ENCODE measurements around the gene RNF213. TPM values are rescaled to one million over a fixed set of nuclear protein-coding genes. Genes with fewer than 3 reads are reported as not detected.
"Not testable (repeated sequence)": the region's sequence is repeated elsewhere in the genome, so short reads cannot be mapped to it uniquely, and the experiment has no call there.

RNF213 gene
- total RNA-seq, 4 donors from 2014 or later: 57.8 to 197 (median 94.1) TPM

GRCh38 chr17:80269405-80269807 lies 8.8 kb downstream of the RNF213 start:
- 94% methylated on average over 2 of the region's 2 CpGs for WGBS
- DNase-seq (ENCODE audit: low spot score in 2 of 2): no peak
- TF ChIP-seq CTCF (IDR thresholded peaks at IDR 0.05) (no peak), EP300 (IDR thresholded peaks at IDR 0.05) (no peak), POLR2AphosphoS5 (IDR thresholded peaks at IDR 0.05) (no peak), POLR2A (IDR thresholded peaks at IDR 0.05) (no peak)
- Histone ChIP-seq H3K27me3 (no peaks in the 10 kb centered on the region), H3K9me3 (no peaks in the 10 kb centered on the region), H3K4me3 (no peak overlapping the region), H3K4me1 (peaks cover 11% of the 10 kb centered on the region), H3K27ac (no peak overlapping the region), H3K36me3 (peaks cover 38% of the 10 kb centered on the region)

DNA sequence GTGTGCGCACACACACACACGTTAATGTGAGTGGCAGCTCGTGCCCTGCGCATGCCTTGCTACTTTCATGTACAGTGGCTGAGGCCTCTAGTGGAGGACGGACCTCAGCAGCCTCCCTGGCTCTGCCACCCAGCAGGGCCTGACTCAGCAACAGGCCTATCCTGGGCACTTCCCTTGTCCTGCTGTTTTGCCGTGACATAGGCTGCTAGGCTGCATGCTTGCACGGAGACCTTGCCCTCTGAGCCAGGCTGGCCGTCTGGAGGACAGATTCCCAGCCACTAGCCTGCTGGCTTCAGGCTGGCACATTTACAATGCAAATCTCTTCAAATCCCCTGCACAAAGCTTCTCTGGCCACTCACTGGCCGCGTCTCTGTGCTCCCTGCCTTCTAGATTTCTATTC lies 9.5 kb downstream of the RNF213 start:
- no peak for TF ChIP-seq CTCF (IDR thresholded peaks at IDR 0.05)

GRCh38 chr17:80270836-80271235 lies 10.2 kb downstream of the RNF213 start:
- WGBS: 100% methylated on average over 2 of the region's 4 CpGs
- H3K27ac ChIP-seq: no peak overlapping the region
- no peak for TF ChIP-seq EP300 (IDR thresholded peaks at IDR 0.05)
- H3K27me3 ChIP-seq: no peaks in the 10 kb centered on the region
- no peak overlapping the region for H3K4me3 ChIP-seq
- peaks cover 6% of the 10 kb centered on the region for H3K4me1 ChIP-seq
- no peaks in the 10 kb centered on the region for H3K9me3 ChIP-seq
- peaks cover 27% of the 10 kb centered on the region for H3K36me3 ChIP-seq
- DNase-seq (ENCODE audit: low spot score in 2 of 2): no peak

More for the DNA sequence above, 9.5 kb downstream of the RNF213 start:
- H3K36me3 ChIP-seq: peaks cover 33% of the 10 kb centered on the region
- H3K4me1 ChIP-seq: peaks cover 9% of the 10 kb centered on the region
- H3K9me3 ChIP-seq: no peaks in the 10 kb centered on the region
- H3K4me3 ChIP-seq: no peak overlapping the region
- no peak overlapping the region for H3K27ac ChIP-seq
- DNase-seq (ENCODE audit: low spot score in 2 of 2): no peak
- 85% methylated on average over 10 of the region's 10 CpGs for WGBS
- no peaks in the 10 kb centered on the region for H3K27me3 ChIP-seq

- TF ChIP-seq EP300 (IDR thresholded peaks at IDR 0.05): no peak
- TF ChIP-seq POLR2AphosphoS5 (IDR thresholded peaks at IDR 0.05): no peak
- no peak for TF ChIP-seq POLR2A (IDR thresholded peaks at IDR 0.05)
- TF ChIP-seq CTCF (IDR thresholded peaks at IDR 0.05): no peak
- Histone ChIP-seq H3K4me1 (peaks cover 8% of the 10 kb centered on the region), H3K9me3 (no peaks in the 10 kb centered on the region), H3K36me3 (peaks cover 19% of the 10 kb centered on the region), H3K27ac (no peak overlapping the region), H3K27me3 (no peaks in the 10 kb centered on the region), H3K4me3 (no peak overlapping the region)
- WGBS: 93% methylated on average over 9 of the region's 10 CpGs
- DNase-seq (ENCODE audit: low spot score in 2 of 2): no peak
Measured at GRCh38 chr17:80272366-80272765, 11.7 kb downstream of the RNF213 start.

DNA sequence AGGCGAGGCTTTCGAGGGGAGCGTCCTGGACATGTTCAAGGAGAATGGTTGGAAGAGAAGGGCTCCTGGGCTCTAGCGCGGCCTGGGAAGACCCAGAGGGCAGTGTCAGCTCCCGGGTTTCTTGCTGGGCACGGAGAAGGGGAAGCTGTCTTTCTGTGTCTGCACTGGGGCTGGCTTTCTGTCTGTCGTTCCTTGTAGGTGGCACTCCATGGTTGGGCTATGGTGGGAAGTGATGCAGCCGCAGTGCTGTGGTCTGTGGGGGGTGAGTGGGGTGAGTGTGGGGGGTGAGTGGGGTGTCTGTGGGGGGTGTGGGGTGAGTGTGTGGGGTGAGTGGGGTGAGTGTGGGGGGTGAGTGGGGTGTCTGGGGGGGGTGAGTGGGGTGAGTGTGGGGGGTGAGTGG lies 13.7 kb downstream of the RNF213 start:
- no peaks in the 10 kb centered on the region for H3K9me3 ChIP-seq
- WGBS: no CpG with 5 or more reads among the region's 9 CpGs
- H3K36me3 ChIP-seq: peaks cover 18% of the 10 kb centered on the region
- no peak for DNase-seq (ENCODE audit: low spot score in 2 of 2)
- no peak overlapping the region for H3K27ac ChIP-seq
- H3K4me1 ChIP-seq: peaks cover 28% of the 10 kb centered on the region
- no peaks in the 10 kb centered on the region for H3K27me3 ChIP-seq
- H3K4me3 ChIP-seq: no peak overlapping the region
- TF ChIP-seq EP300 (IDR thresholded peaks at IDR 0.05) (no peak), POLR2AphosphoS5 (IDR thresholded peaks at IDR 0.05) (no peak), POLR2A (IDR thresholded peaks at IDR 0.05) (no peak), CTCF (IDR thresholded peaks at IDR 0.05) (no peak)

- 70% methylated on average over 4 of the region's 4 CpGs for WGBS
- Histone ChIP-seq H3K36me3 (peaks cover 15% of the 10 kb centered on the region), H3K9me3 (no peaks in the 10 kb centered on the region), H3K4me3 (no peak overlapping the region), H3K4me1 (peaks cover 34% of the 10 kb centered on the region), H3K27me3 (no peaks in the 10 kb centered on the region), H3K27ac (no peak overlapping the region)
- no peak for TF ChIP-seq CTCF (IDR thresholded peaks at IDR 0.05)
- no peak for TF ChIP-seq EP300 (IDR thresholded peaks at IDR 0.05)
- TF ChIP-seq POLR2A (IDR thresholded peaks at IDR 0.05): no peak
- no peak for TF ChIP-seq POLR2AphosphoS5 (IDR thresholded peaks at IDR 0.05)
- no peak for DNase-seq (ENCODE audit: low spot score in 2 of 2)
Measured at GRCh38 chr17:80274871-80275449, 14.3 kb downstream of the RNF213 start.

GRCh38 chr17:80275857-80276256 lies 15.2 kb downstream of the RNF213 start:
- 95% methylated on average over 8 of the region's 8 CpGs for WGBS
- H3K9me3 ChIP-seq; H3K27ac ChIP-seq; H3K4me3 ChIP-seq; DNase-seq (ENCODE audit: low spot score in 2 of 2); H3K27me3 ChIP-seq: not testable (repeated sequence)
- H3K4me1 ChIP-seq: peaks cover 39% of the 10 kb centered on the region
- peaks cover 13% of the 10 kb centered on the region for H3K36me3 ChIP-seq
